Measurements from ENCODE around the gene RTEL1.
"Not testable (repeated sequence)": the region's sequence is repeated elsewhere in the genome, so short reads cannot be mapped to it uniquely, and the experiment has no call there.

Gene RTEL1

GRCh38 chr20:63648895-63649589 lies 9.1 kb upstream of the RTEL1 start:
- in situ Hi-C loops (cut with MboI; ENCODE audit: low sequenced_read_pairs), result no loop called here

GRCh38 chr20:63650486-63650885 lies 7.6 kb upstream of the RTEL1 start:
- in situ Hi-C loops (cut with MboI; ENCODE audit: low sequenced_read_pairs), result not testable (repeated sequence)

DNA sequence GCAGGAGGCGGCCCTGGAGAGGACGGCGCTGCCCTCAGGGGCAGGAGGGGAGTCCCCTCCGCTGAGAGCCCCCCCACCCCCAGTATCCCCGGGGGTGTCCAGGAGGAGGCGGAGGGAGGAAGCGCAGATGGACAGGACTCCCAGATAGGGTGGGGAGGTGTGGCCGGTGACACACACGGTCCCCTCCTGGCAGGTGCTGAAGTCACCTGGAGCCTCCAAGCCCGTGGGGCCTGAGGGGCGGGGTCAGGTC lies 6.2 kb upstream of the RTEL1 start:
- in situ Hi-C loops (cut with MboI; ENCODE audit: low sequenced_read_pairs), result no loop called here

DNA sequence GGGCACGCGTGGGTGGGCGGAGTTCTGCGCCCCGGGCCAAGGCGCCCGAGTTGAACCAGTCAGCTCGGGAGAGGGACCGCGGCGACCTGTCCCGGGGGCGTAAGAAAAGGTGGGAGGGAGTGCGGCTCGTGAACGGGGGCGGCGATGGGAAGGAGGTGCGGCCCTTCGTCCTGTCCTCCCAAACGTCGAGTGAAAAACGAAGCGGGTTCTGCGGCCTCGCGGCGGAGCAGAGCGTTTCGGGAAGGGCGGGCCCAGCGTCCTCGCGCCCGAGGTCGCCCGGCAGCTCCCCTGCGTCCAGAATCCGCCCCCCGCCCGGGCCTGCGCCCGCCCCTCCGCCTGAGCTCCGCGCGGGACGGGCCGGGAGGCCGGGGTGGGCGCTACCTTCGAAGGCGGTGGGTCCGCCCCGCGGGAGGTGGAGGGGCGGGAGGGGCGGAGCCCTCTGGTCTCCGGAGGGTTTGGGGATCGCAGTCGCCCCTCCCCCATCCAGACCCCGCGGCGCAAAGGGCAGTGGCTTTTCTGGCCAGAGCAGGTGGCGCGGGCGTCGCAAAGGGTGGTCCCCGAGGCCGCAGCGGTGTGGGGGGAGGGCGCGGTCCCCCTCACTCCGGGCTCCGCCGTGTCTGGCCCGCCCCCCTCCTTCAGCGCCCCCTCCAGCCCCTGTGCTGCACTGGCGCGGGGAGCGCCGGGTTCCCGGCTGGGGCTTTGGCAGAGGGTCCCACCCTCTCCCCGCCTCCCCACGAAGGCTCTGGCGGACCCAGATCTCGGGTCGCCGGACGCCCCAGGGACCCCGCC lies 5.7 kb upstream of the RTEL1 start:
- in situ Hi-C loops (cut with MboI; ENCODE audit: low sequenced_read_pairs), result no loop called here

DNA sequence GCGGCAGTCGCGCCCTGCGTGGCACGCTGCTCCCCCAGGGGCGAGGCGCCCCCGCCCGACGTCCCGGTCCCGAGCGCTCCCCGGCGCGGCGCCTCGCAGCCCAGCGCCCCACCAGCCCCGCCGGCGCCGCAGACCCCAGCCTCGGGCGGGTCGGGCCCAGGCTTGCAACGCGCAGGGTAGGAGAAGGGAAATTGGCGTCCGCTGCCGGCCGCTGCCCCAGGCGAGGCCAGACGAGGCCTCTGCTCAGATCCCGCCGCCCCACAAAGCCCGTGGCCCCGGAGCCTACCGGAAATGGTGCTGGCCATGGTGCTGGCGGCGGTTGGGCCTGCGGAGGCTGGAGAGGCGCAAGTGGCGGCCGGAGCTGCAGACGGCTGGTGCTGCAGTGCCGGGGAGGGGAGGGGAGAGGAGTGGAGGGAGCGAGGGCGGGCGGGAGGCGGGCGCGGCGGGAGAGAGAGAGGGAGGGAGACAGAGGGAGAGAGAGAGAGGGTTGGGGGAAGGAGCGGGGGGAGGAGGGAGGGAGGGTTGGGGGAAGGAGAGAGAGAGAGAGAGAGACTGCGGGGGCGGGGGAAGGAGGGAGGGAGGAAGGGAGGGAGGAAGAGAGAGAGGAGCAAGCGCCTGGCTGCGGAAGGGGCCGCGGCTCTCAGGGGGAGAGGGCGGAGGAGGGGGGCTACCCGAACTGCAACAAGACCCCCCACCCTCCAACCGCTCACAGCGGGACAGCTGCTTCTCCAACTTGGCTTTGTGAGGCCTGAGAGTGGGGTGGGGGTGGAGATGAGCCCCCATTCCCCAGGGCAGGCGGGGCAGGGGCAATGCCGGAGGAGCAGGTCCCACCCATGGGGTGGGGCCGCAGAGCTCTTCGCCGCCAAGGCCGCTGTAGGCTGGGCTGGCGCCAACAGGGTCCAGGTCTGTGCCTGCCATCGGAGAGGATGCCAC lies 4.8 kb upstream of the RTEL1 start, which contains the start of gene STMN3:
STMN3 (minus strand) TSS at position 384 of the 933 bp plus-strand sequence; CDS start at position 305, 79 bp downstream.
- in situ Hi-C loops (cut with MboI; ENCODE audit: low sequenced_read_pairs), result no loop called here

- in situ Hi-C loops (cut with MboI; ENCODE audit: low sequenced_read_pairs), result no loop called here
Measured at GRCh38 chr20:63653974-63654668, 4.0 kb upstream of the RTEL1 start.

- in situ Hi-C loops (cut with MboI; ENCODE audit: low sequenced_read_pairs), result no loop called here
Measured at GRCh38 chr20:63655249-63655648, 2.9 kb upstream of the RTEL1 start.

- in situ Hi-C loops (cut with MboI; ENCODE audit: low sequenced_read_pairs), result no loop called here
Measured at GRCh38 chr20:63656451-63656850, 1.7 kb upstream of the RTEL1 start.

DNA sequence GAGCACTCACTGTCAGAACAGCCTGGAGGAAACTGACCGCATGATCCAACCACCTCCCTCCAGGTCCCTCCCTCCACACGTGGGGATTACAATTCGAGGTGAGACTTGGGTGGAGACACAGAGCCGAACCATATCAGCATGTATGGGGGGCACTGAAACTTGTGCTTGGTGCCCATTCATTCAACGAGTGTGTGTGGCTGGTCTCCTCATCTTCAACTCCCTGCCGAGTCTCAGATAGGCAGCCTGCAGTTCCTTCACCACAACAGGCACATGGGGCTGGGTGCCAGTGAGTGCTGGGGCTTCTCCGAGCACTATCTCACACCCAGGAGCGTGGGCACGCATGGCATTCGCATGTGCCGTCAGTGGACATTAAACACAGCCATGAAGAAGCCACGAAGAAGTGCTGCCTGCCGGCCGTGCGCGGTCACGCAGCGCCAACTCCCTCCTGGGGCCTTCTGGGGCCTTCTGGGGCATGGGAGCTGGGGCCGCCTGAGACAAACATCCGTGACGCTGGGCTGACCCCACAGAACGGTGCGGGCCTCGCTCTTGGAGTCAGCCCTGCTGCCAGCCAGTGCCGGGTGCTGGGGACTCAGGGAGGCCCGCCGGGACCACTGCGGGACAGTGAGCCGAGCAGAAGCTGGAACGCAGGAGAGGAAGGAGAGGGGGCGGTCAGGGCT lies 714 bp upstream of the RTEL1 start:
- in situ Hi-C loops (cut with MboI; ENCODE audit: low sequenced_read_pairs), result no loop called here

- in situ Hi-C loops (cut with MboI; ENCODE audit: low sequenced_read_pairs), result no loop called here
Measured at GRCh38 chr20:63658749-63659187, 656 bp downstream of the RTEL1 start.

GRCh38 chr20:63659370-63659769 lies 1.3 kb downstream of the RTEL1 start:
- in situ Hi-C loops (cut with MboI; ENCODE audit: low sequenced_read_pairs), result no loop called here

DNA sequence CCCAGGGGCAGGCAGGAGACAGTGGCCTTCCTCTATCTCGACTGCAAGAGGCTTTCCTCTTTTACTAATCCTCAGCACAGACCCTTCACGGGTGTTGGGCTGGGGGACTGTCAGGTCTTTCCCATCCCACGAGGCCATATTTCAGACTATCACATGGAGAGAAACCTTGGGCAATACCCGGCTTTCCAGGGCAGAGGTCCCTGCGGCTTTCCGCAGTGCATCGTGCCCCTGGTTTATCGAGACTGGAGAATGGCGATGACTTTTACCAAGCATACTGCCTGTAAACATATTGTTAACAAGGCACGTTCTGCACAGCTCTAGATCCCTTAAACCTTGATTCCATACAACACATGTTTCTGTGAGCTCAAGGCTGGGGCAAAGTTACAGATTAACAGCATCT lies 2.1 kb downstream of the RTEL1 start:
- in situ Hi-C loops (cut with MboI; ENCODE audit: low sequenced_read_pairs), result not testable (repeated sequence)

- in situ Hi-C loops (cut with MboI; ENCODE audit: low sequenced_read_pairs), result no loop called here
Measured at GRCh38 chr20:63660622-63661021, 2.5 kb downstream of the RTEL1 start.

- in situ Hi-C loops (cut with MboI; ENCODE audit: low sequenced_read_pairs), result no loop called here
Measured at GRCh38 chr20:63661108-63661507, 3.0 kb downstream of the RTEL1 start.

- in situ Hi-C loops (cut with MboI; ENCODE audit: low sequenced_read_pairs), result no loop called here
Measured at GRCh38 chr20:63661959-63662812, 4.1 kb downstream of the RTEL1 start.

DNA sequence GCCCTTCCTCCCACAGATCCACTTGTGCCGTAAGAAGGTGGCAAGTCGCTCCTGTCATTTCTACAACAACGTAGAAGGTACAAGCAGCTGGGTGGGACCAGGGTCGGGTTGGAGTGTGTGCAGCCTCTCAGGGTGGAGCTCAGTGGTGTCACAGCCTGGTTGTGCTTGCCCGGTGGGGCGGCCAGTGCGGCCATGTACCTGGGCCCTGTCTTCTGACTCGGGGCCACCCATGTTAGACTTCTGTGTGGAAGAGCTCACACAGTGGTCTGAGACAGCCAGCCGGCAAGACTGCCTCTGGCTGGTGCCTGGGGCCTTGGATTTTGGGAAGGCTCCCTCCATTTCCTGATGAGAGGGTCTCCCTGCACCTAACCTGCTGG lies 4.7 kb downstream of the RTEL1 start:
- in situ Hi-C loops (cut with MboI; ENCODE audit: low sequenced_read_pairs), result no loop called here

GRCh38 chr20:63663332-63664066 lies 5.4 kb downstream of the RTEL1 start:
- in situ Hi-C loops (cut with MboI; ENCODE audit: low sequenced_read_pairs), result no loop called here

GRCh38 chr20:63664143-63664851 lies 6.2 kb downstream of the RTEL1 start:
- in situ Hi-C loops (cut with MboI; ENCODE audit: low sequenced_read_pairs), result no loop called here
